HepG2 (cell line): ENCODE measurements around the gene CYB5R3. TPM values are rescaled to one million over a fixed set of nuclear protein-coding genes. Genes with fewer than 3 reads are reported as not detected.

Experiments
- CEBPB ChIP-seq: IDR thresholded peaks from 2 replicates; pipeline ENCODE4 v1.6.1; 2011; ENCODE audit warnings: low read depth, low read length, improper control_type of control experiment, borderline replicate concordance
- EP300 ChIP-seq, 3 experiments: sonication (generic) in 1 of 3; formaldehyde crosslinking in 1 of 3; IDR thresholded peaks; 2 replicates each; pipeline versions ENCODE4 v1.5.1 to v1.6.1; 2011 to 2020; ENCODE audit warnings: low read depth in 2 of 3, low read length in 2 of 3, borderline replicate concordance in 1 of 3, improper control_type of control experiment in 1 of 3, mild to moderate bottlenecking in 1 of 3, missing genetic modification reagents in 1 of 3, moderate library complexity in 1 of 3
- FOXA1 ChIP-seq, 2 experiments: fragments of 450-650 bp in 1 of 2; sonication (generic) in 1 of 2; formaldehyde crosslinking in 1 of 2; IDR thresholded peaks; 2 replicates each; pipeline versions ENCODE4 v1.4.0 to v1.6.1; 2016 to 2020; ENCODE audit warnings: missing genetic modification reagents in 1 of 2
- FOXO1 ChIP-seq: sonication (generic); formaldehyde crosslinking; IDR thresholded peaks from 2 replicates; pipeline ENCODE4 v1.4.0; 2020; ENCODE audit warnings: missing genetic modification reagents
- GFI1 ChIP-seq: sonication (generic); formaldehyde crosslinking; IDR thresholded peaks from 2 replicates; pipeline ENCODE4 v1.5.0; 2020; ENCODE audit warnings: missing genetic modification reagents, mild to moderate bottlenecking, borderline replicate concordance
- HDAC2 ChIP-seq: sonication (generic); formaldehyde crosslinking; IDR thresholded peaks from 2 replicates; pipeline ENCODE4 v1.4.0; 2020; ENCODE audit warnings: missing genetic modification reagents
- HMG20A ChIP-seq: IDR thresholded peaks from 2 replicates; pipeline ENCODE4 v1.6.1; 2016; ENCODE audit warnings: borderline replicate concordance
- HMG20B ChIP-seq: conservative IDR thresholded peaks from 2 replicates; pipeline ENCODE4 v1.6.1; 2016; ENCODE audit warnings: missing genetic modification reagents, missing compliant biosample characterization
- HNRNPH1 ChIP-seq: fragments of 200-400 bp; formaldehyde crosslinking; optimal IDR thresholded peaks from 2 replicates; pipeline ENCODE3; 2017; ENCODE audit warnings: mild to moderate bottlenecking, low read depth, low read length
- MLX ChIP-seq: IDR thresholded peaks from 2 replicates; pipeline ENCODE4 v1.6.1; 2016
- PITX1 ChIP-seq: sonication (generic); formaldehyde crosslinking; IDR thresholded peaks from 2 replicates; pipeline ENCODE4 v1.5.1; 2020; ENCODE audit warnings: mild to moderate bottlenecking, missing genetic modification reagents
- PRDM10 ChIP-seq: sonication (generic); formaldehyde crosslinking; IDR thresholded peaks from 2 replicates; pipeline ENCODE4 v1.4.0; 2020; ENCODE audit warnings: low read depth, missing genetic modification reagents
- SRY ChIP-seq: sonication (generic); formaldehyde crosslinking; IDR thresholded peaks from 2 replicates; pipeline ENCODE4 v1.8.0; 2022; ENCODE audit warnings: mild to moderate bottlenecking, missing genetic modification reagents
- TEAD3 ChIP-seq: optimal IDR thresholded peaks from 2 replicates; pipeline ENCODE3; 2016; ENCODE audit warnings: borderline replicate concordance
- ZBTB37 ChIP-seq: sonication (generic); formaldehyde crosslinking; IDR thresholded peaks from 2 replicates; pipeline ENCODE4 v1.4.0; 2020; ENCODE audit warnings: mild to moderate bottlenecking, missing genetic modification reagents
- ZFX ChIP-seq: sonication (generic); formaldehyde crosslinking; IDR thresholded peaks from 2 replicates; pipeline ENCODE4 v1.4.0; 2020; ENCODE audit warnings: mild to moderate bottlenecking, low read depth, missing genetic modification reagents, moderate library complexity
- ZNF556 ChIP-seq: sonication (generic); formaldehyde crosslinking; IDR thresholded peaks from 2 replicates; pipeline ENCODE4 v1.4.0; 2020; ENCODE audit warnings: mild to moderate bottlenecking, missing genetic modification reagents, borderline replicate concordance
- ZNF629 ChIP-seq: sonication (generic); formaldehyde crosslinking; conservative IDR thresholded peaks from 2 replicates; pipeline ENCODE4 v1.5.0; 2020; ENCODE audit warnings: missing genetic modification reagents
- ZNF792 ChIP-seq: IDR thresholded peaks from 2 replicates; pipeline ENCODE4 v1.6.1; 2016
- polyA plus RNA-seq, 8 experiments: library from polyadenylated mRNA; depleted of rRNA in 3 of 8; stranded (reverse) in 7 of 8; unstranded in 1 of 8; fragments of >200 nt; fragmentation: Illumina TruSeq in 4 of 8; extraction: Trizol in 4 of 8; gene quantifications; 2 replicates each; pipeline versions ENCODE4 v1.2.1 to v1.2.3, GENCODE V29; 2011 to 2016; ENCODE audit warnings: low read depth in 4 of 8, missing spikeins in 1 of 8, mixed read lengths in 1 of 8; ENCODE audit not compliant: insufficient read depth in 1 of 8
- total RNA-seq, 5 experiments: library from RNA; depleted of rRNA; stranded (reverse); fragments of >200 nt; fragmentation: Illumina TruSeq; extraction: Trizol; gene quantifications; 2 replicates each; pipeline ENCODE4 v1.2.3, GENCODE V29; 2016; ENCODE audit warnings: low read depth in 1 of 5

The CYB5R3 gene
- total and polyA plus RNA-seq, 2 of the 13 experiments (the other 11 are each of a cell fraction or from before 2014, with no cell fraction given): 32.4 to 305 TPM

- 0 out of 2 replicates have a peak, but pooled peaks have one; percentile 57 for TF ChIP-seq PRDM10 (CRISPR knock-in tag)
- TF ChIP-seq FOXA1 (IDR thresholded peaks at IDR 0.05): no peak
- peak; percentile 23; the same call in 1 of the 2 replicates for TF ChIP-seq FOXA1 (CRISPR knock-in tag; IDR thresholded peaks at IDR 0.05)
- peak; percentile 51; the same call in 1 of the 2 replicates for TF ChIP-seq ZNF629 (CRISPR knock-in tag)
- peak; percentile 98 for TF ChIP-seq TEAD3
- TF ChIP-seq GFI1 (CRISPR knock-in tag): peak; percentile 53; the same call in 1 of the 2 replicates
- TF ChIP-seq FOXO1 (CRISPR knock-in tag): peak; percentile 49; the same call in 1 of the 2 replicates
- TF ChIP-seq CEBPB: no peak
- TF ChIP-seq ZBTB37 (CRISPR knock-in tag): 0 out of 2 replicates have a peak, but pooled peaks have one; percentile 19
- peak in 1 of 2 experiments; percentile 60; a peak in 2 of 4 replicates for TF ChIP-seq EP300 (IDR thresholded peaks at IDR 0.05; ENCODE audit: low read depth in 2 of 2, low read length in 2 of 2)
- TF ChIP-seq EP300 (CRISPR knock-in tag; IDR thresholded peaks at IDR 0.05; ENCODE audit: borderline replicate concordance): peak; percentile 28; the same call in 1 of the 2 replicates
- TF ChIP-seq HMG20B (CRISPR knock-in tag): no peak
- peak; percentile 59 for TF ChIP-seq ZFX (CRISPR knock-in tag)
- TF ChIP-seq ZNF556 (CRISPR knock-in tag): peak; percentile 38; the same call in 1 of the 2 replicates
- peak; percentile 57; the same call in 1 of the 2 replicates for TF ChIP-seq HDAC2 (CRISPR knock-in tag)
- TF ChIP-seq ZNF792 (CRISPR knock-in tag): 0 out of 2 replicates have a peak, but pooled peaks have one; percentile 50
- peak; percentile 72; the same call in 1 of the 2 replicates for TF ChIP-seq HMG20A
- TF ChIP-seq SRY (CRISPR knock-in tag): peak; percentile 37; the same call in 1 of the 2 replicates
- peak; percentile 79 for TF ChIP-seq MLX (CRISPR knock-in tag)
- TF ChIP-seq HNRNPH1: no peak
- TF ChIP-seq PITX1: 0 out of 2 replicates have a peak, but pooled peaks have one; percentile 41
Observed at GRCh38 chr22:42641801-42642413, 7.3 kb downstream of the CYB5R3 start (continued).
